Measurements from ENCODE around the gene UBA5.
A peak's percentile ranks its signal among the peaks of the same experiment; 100 is the strongest.
"Not testable (repeated sequence)": the region's sequence is repeated elsewhere in the genome, so short reads cannot be mapped to it uniquely, and the experiment has no call there.

UBA5 gene
- total RNA-seq: 32.1 to 38.5 reads per million in 2 donors

GRCh38 chr3:132660052-132660810 lies at the start of gene UBA5:
Gene UBA5, plus strand, starts transcription at chr3:132660329. Its CDS starts 209 bp downstream, at chr3:132660538.
- DNase-seq: peak; percentile 57

- not testable (repeated sequence) for DNase-seq
These were observed 44.8 kb upstream of the UBA5 start for GRCh38 chr3:132615301-132615700.

- DNase-seq: no peak
These were observed 44.2 kb upstream of the UBA5 start for GRCh38 chr3:132615881-132616280.

- no peak for DNase-seq
These were observed 43.3 kb upstream of the UBA5 start for GRCh38 chr3:132616780-132617179.

GRCh38 chr3:132622148-132622547 lies 38.0 kb upstream of the UBA5 start:
- DNase-seq: no peak

- DNase-seq: no peak
These were observed 37.4 kb upstream of the UBA5 start for GRCh38 chr3:132622761-132623160.

GRCh38 chr3:132623646-132624045 lies 36.5 kb upstream of the UBA5 start:
- no peak for DNase-seq

- DNase-seq: no peak
These were observed 35.3 kb upstream of the UBA5 start for GRCh38 chr3:132624790-132625189.

GRCh38 chr3:132625613-132626012 lies 34.5 kb upstream of the UBA5 start:
- no peak for DNase-seq

- DNase-seq: no peak
These were observed 33.2 kb upstream of the UBA5 start for GRCh38 chr3:132626955-132627354.

- no peak for DNase-seq
These were observed 32.0 kb upstream of the UBA5 start for GRCh38 chr3:132628157-132628556.

- DNase-seq: no peak
These were observed 30.2 kb upstream of the UBA5 start for GRCh38 chr3:132629928-132630327.

GRCh38 chr3:132630612-132631011 lies 29.5 kb upstream of the UBA5 start:
- no peak for DNase-seq

GRCh38 chr3:132635052-132635451 lies 25.1 kb upstream of the UBA5 start:
- no peak for DNase-seq

GRCh38 chr3:132637590-132637989 lies 22.5 kb upstream of the UBA5 start:
- no peak for DNase-seq

GRCh38 chr3:132638706-132639105 lies 21.4 kb upstream of the UBA5 start:
- DNase-seq: no peak

- DNase-seq: not testable (repeated sequence)
These were observed 18.7 kb upstream of the UBA5 start for GRCh38 chr3:132641427-132641826.

GRCh38 chr3:132641837-132642538 lies 18.1 kb upstream of the UBA5 start:
- DNase-seq: no peak

GRCh38 chr3:132642539-132642847 lies 17.6 kb upstream of the UBA5 start:
- DNase-seq: no peak

GRCh38 chr3:132643366-132643765 lies 16.8 kb upstream of the UBA5 start:
- no peak for DNase-seq

- no peak for DNase-seq
These were observed 15.1 kb upstream of the UBA5 start for GRCh38 chr3:132645058-132645457.

GRCh38 chr3:132650153-132650552 lies 10.0 kb upstream of the UBA5 start:
- no peak for DNase-seq

GRCh38 chr3:132652640-132653270 lies 7.4 kb upstream of the UBA5 start:
- DNase-seq: no peak

- no peak for DNase-seq
These were observed 5.9 kb upstream of the UBA5 start for GRCh38 chr3:132654190-132654589.

Data from T-helper 9 cell (primary cell).